Fibroblast of mammary gland (primary cell): ENCODE results near the gene PRR23A.
A peak's percentile ranks its signal among the peaks of the same experiment; 100 is the strongest.

Source experiments
- DNase-seq: peaks from one replicate; pipeline ENCODE4 v3.0.0-alpha.2; 2010; ENCODE audit warnings: low read depth
- H3K4me3 ChIP-seq: 2 replicates; pipeline ENCODE4 v1.5.1; 2011; ENCODE audit warnings: low read depth, mild to moderate bottlenecking, low read length, moderate library complexity; ENCODE audit not compliant: control insufficient read depth
- TF ChIP-seq, protein P1 (sequence below): conservative IDR thresholded peaks from 2 replicates; pipeline ENCODE4 v1.5.1; 2011; ENCODE audit warnings: low read depth, low read length, inconsistent platforms; ENCODE audit not compliant: control insufficient read depth, insufficient read depth

PRR23A gene

GRCh38 chr3:139006051-139006716 lies at the start of gene PRR23A:
Gene PRR23A (minus strand): TSS chr3:139006268. CDS start chr3:139006268, 0 bp downstream.
- no peak within 1 kb of the TSS for H3K4me3 ChIP-seq
- TF ChIP-seq, protein P1, sequence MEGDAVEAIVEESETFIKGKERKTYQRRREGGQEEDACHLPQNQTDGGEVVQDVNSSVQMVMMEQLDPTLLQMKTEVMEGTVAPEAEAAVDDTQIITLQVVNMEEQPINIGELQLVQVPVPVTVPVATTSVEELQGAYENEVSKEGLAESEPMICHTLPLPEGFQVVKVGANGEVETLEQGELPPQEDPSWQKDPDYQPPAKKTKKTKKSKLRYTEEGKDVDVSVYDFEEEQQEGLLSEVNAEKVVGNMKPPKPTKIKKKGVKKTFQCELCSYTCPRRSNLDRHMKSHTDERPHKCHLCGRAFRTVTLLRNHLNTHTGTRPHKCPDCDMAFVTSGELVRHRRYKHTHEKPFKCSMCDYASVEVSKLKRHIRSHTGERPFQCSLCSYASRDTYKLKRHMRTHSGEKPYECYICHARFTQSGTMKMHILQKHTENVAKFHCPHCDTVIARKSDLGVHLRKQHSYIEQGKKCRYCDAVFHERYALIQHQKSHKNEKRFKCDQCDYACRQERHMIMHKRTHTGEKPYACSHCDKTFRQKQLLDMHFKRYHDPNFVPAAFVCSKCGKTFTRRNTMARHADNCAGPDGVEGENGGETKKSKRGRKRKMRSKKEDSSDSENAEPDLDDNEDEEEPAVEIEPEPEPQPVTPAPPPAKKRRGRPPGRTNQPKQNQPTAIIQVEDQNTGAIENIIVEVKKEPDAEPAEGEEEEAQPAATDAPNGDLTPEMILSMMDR = no peak
- DNase-seq = no peak

- TF ChIP-seq, protein P1 = no peak
- no peak overlapping the region for H3K4me3 ChIP-seq
- DNase-seq = peak; percentile 2
Measured at GRCh38 chr3:139052802-139053600, 46.9 kb upstream of the PRR23A start.

- no peak for DNase-seq
- H3K4me3 ChIP-seq = no peak within 1 kb of the TSS
- TF ChIP-seq, protein P1 = no peak
Measured at GRCh38 chr3:139044366-139045210, 38.5 kb upstream of the PRR23A start, which contains the start of gene PRR23C. Gene PRR23C (minus strand): TSS chr3:139044892. CDS start chr3:139044620, 272 bp downstream.

DNA sequence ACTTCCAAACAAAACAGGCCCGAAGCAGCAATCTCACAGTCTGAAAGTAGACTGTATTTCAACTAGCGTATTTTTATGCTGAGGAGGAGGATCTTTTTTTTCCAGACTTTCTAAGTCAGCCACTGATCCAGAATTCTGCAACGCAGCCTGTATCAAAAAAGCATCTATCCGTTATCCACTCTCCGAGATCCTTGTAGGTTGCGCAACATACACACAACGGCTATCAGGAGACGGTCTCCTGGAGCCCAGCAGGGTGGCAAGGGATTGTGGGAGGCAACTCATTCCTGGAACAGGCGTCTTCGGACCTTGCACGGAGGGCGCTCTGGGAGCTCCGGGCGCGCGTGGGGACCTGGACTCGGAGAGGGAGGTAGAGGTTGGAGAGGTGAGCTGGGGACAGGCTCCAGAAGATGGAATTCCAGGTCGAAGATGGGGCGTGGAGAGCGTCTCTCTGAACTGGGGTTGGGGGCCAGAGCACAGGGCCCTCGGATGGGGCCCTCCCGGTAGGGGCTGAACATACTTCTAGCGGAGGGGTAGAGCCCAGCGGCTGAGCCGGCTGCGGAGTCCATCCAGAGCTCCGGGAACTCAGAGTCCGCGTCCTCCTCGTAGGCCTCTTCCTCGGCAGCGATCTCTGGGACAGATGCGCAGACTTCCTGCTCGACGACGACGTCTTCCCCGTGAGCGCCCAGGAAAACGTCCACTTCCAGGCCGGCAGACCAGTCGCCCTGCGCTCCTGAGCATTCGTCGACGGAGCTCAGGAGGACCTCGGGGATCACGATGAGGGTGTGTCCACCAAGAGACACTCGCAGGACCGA lies 37.7 kb upstream of the PRR23A start:
- H3K4me3 ChIP-seq = no peak overlapping the region
- TF ChIP-seq, protein P1 = no peak
- no peak for DNase-seq

GRCh38 chr3:139037478-139037877 lies 31.4 kb upstream of the PRR23A start:
- no peak for DNase-seq
- TF ChIP-seq, protein P1 = no peak
- no peak overlapping the region for H3K4me3 ChIP-seq
